Cardiac fibroblast (primary cell): Measurements from ENCODE around the gene SLC25A17.
A peak's percentile ranks its signal among the peaks of the same experiment; 100 is the strongest.
"Not testable (repeated sequence)": the region's sequence is repeated elsewhere in the genome, so short reads cannot be mapped to it uniquely, and the experiment has no call there.

ENCODE experiments used
- DNase-seq, 2 donors: peaks; one replicate each; pipeline versions ENCODE4 v3.0.0 to v3.0.0-alpha.2; 2010; ENCODE audit warnings: low read depth in 2 of 2
- H3K4me3 ChIP-seq, 2 donors: replicated peaks in 1 of 2; 1 replicate in 1 of 2; 2 replicates in 1 of 2; pipeline ENCODE4 v1.5.1; 2011; ENCODE audit warnings: low read depth in 2 of 2, low read length in 2 of 2, mild to moderate bottlenecking in 2 of 2, moderate library complexity in 1 of 2
- TF ChIP-seq, protein P1 (sequence below): IDR thresholded peaks from one replicate; pipeline ENCODE4 v1.5.1; 2011; ENCODE audit warnings: low read depth, mild to moderate bottlenecking, low read length, inconsistent platforms

SLC25A17 gene

DNA sequence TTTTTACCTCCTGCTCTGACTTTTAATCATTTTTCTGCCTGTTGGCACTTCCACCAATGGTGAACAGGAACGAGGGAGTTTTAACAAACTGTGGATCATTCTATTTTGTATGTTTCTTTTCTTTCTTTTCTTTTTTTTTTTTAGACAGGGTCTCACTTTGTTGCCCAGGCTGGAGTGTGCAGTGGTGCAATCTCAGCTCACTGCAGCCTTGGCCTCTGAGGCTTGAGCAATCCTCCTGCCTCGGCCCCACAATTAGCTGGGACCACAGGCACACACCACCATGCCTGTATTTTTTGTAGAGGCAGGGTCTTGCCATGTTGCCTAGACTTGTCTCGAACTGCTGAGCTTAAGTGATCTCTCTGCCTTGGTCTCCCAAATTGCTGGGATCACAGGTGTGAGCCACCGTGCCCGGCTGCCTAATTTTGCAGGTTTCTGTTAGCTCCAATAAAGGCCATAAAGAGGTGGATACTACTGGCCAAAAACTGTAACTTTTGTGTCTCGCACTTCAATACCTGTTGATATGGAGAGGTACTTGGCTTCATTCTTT is 59.8 kb downstream of the SLC25A17 start:
- no peak overlapping the region for H3K4me3 ChIP-seq
- no peak for DNase-seq
- TF ChIP-seq, protein P1, sequence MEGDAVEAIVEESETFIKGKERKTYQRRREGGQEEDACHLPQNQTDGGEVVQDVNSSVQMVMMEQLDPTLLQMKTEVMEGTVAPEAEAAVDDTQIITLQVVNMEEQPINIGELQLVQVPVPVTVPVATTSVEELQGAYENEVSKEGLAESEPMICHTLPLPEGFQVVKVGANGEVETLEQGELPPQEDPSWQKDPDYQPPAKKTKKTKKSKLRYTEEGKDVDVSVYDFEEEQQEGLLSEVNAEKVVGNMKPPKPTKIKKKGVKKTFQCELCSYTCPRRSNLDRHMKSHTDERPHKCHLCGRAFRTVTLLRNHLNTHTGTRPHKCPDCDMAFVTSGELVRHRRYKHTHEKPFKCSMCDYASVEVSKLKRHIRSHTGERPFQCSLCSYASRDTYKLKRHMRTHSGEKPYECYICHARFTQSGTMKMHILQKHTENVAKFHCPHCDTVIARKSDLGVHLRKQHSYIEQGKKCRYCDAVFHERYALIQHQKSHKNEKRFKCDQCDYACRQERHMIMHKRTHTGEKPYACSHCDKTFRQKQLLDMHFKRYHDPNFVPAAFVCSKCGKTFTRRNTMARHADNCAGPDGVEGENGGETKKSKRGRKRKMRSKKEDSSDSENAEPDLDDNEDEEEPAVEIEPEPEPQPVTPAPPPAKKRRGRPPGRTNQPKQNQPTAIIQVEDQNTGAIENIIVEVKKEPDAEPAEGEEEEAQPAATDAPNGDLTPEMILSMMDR, result no peak

DNA sequence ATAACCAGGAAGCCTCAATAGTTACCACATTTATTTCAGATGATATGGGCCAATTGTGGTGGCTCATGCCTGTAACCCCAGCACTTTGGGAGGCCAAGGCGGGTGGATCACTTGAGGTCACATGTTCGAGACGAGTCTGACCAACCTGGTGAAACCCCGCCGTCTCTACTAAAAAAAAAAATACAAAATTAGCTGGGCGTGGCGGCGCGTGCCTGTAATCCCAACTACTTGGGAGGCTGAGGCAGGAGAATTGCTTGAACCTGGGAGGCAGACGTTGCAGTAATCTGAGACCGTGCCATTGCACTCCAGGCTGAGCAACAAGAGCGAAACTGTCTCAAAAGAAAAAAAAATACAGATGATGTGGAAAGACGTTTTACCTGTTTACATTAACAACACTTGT is 60.3 kb downstream of the SLC25A17 start:
- not testable (repeated sequence) for H3K4me3 ChIP-seq, DNase-seq

DNA sequence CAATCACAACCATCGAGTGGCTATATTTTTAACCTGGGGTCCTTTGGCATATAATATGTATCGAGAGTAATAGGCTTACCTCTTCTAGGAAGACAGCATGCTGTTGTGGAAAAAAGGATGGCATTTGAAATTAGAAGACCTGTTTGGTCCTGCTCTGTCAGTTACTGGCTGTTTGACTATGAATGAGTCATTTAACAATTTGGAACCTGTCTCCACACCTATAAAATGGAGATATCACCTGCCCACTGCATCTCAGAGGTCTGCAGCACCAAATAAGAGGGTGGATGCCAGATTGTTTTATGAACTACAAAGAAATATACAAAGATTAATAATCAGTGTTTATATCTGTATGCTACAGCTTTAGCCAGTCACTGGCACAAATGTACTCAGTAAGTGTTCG is 60.8 kb downstream of the SLC25A17 start:
- H3K4me3 ChIP-seq, result no peak overlapping the region
- TF ChIP-seq, protein P1, result no peak
- no peak for DNase-seq

DNA sequence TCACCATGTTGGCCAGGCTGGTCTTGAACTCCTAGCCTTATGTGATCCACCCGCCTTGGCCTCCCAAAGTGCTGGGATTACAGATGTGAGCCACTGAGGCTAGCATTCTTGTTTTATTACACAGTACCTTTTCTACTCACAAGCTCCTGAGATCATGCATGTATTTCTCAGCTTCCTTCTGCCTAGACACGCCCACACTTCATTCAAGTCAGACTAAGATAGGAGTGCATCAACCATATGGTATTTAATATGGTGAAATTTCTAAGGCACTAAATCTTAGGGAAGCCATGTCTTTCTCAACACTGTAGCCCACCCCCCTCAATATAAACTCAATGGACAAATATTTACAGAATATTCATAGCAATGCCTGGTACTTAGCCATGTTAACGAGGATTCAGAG is 62.1 kb downstream of the SLC25A17 start:
- peak; percentile 6 to 28 for DNase-seq
- TF ChIP-seq, protein P1, result no peak
- no peak overlapping the region for H3K4me3 ChIP-seq

DNA sequence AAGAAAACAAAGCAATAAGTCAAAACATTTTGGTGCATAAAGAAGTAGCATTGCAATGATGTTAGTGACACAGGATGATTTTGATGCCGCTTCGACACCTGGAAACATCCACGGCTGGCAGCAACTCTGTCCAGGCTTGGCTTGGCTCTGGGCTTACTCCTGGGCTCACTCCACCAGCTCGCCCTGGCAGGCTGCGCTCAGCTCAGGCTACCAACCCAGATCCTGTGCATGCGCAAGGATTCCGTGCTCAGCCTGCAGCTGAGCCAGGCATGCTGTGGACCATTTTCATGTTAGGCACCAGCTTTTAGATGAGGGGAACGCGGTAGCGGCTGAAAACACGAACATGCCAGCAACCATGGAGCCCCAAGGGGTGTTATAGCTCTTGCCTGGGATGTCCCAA is 66.0 kb downstream of the SLC25A17 start:
- no peak for DNase-seq
- TF ChIP-seq, protein P1, result no peak
- no peak overlapping the region for H3K4me3 ChIP-seq

DNA sequence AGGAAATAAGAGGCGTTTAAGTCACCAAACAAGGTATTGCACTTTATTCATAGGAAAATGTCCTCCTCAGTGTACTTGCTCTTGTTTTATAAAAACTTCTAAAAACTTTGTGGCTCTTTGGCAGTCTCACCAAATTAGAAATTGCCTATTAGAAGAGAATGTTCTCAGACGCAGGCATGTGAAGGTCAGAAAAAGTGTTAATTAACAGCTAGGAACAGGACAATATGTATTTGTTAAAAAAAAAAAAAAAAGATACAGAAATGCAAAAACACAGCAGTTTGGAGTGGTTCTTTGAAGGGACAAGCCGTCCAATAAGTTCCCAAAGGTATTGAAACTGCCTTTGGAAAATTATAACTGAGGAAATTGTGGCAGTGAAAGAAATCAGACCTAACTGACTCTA is 67.9 kb downstream of the SLC25A17 start:
- TF ChIP-seq, protein P1, result no peak
- DNase-seq, result no peak
- no peak overlapping the region for H3K4me3 ChIP-seq

DNA sequence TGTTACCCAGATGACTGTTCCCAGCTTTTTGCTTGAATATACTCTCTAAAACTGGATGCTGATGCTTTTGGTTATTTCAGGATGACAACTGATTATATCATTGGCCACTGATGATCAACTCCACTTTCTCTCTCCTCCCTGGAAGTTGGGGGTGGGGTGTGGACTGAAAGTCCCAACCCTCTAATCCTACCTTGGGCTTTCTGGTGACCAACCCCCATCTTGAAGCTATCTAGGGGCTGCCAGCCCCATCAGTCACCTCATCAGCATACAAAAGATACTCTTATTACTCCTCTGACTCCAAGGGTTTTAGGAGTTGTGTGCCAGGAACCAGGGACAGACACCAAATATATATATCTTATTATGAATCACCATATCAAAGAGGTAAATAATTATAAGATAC is 69.3 kb downstream of the SLC25A17 start:
- no peak for DNase-seq
- H3K4me3 ChIP-seq, result no peak overlapping the region
- TF ChIP-seq, protein P1, result no peak
